HEK293 (cell line): ENCODE measurements around the gene LLGL2.
A peak's percentile ranks its signal among the peaks of the same experiment; 100 is the strongest.

Experiments
- FEZF1 ChIP-seq: fragments of 450-650 bp; formaldehyde crosslinking; IDR thresholded peaks from 2 replicates; pipeline ENCODE4 v1.5.1; 2016; ENCODE audit warnings: missing biosample characterization, missing genetic modification characterization
- KLF1 ChIP-seq: fragments of 450-650 bp; formaldehyde crosslinking; IDR thresholded peaks from 2 replicates; pipeline ENCODE4 v1.5.1; 2016; ENCODE audit warnings: missing biosample characterization, missing genetic modification characterization
- SCRT1 ChIP-seq: fragments of 450-650 bp; formaldehyde crosslinking; IDR thresholded peaks from 2 replicates; pipeline ENCODE4 v1.5.1; 2016; ENCODE audit warnings: missing biosample characterization, missing genetic modification characterization, borderline replicate concordance
- SCRT2 ChIP-seq: fragments of 450-650 bp; formaldehyde crosslinking; IDR thresholded peaks from 2 replicates; pipeline ENCODE4 v1.5.1; 2016; ENCODE audit warnings: missing biosample characterization, missing genetic modification characterization
- SETDB1 ChIP-seq: IDR thresholded peaks from one replicate; pipeline ENCODE4 v1.6.1; 2017; ENCODE audit warnings: mild to moderate bottlenecking, low read length, moderate library complexity, mixed read lengths; ENCODE audit not compliant: insufficient read length
- SP2 ChIP-seq: fragments of 450-650 bp; formaldehyde crosslinking; IDR thresholded peaks from 2 replicates; pipeline ENCODE4 v1.5.1; 2016; ENCODE audit warnings: missing biosample characterization, missing genetic modification characterization
- SP7 ChIP-seq: fragments of 450-650 bp; formaldehyde crosslinking; IDR thresholded peaks from 2 replicates; pipeline ENCODE4 v1.5.1; 2016; ENCODE audit warnings: missing biosample characterization, missing genetic modification characterization
- ZBTB20 ChIP-seq: fragments of 450-650 bp; formaldehyde crosslinking; IDR thresholded peaks from 2 replicates; pipeline ENCODE4 v1.5.1; 2016; ENCODE audit warnings: missing biosample characterization, missing genetic modification characterization
- ZBTB48 ChIP-seq: fragments of 450-650 bp; formaldehyde crosslinking; IDR thresholded peaks from 2 replicates; pipeline ENCODE4 v1.5.1; 2016; ENCODE audit warnings: missing biosample characterization, missing genetic modification characterization
- ZBTB8A ChIP-seq: fragments of 450-650 bp; formaldehyde crosslinking; IDR thresholded peaks from 2 replicates; pipeline ENCODE4 v1.5.1; 2016; ENCODE audit warnings: missing biosample characterization, missing genetic modification characterization
- ZFHX2 ChIP-seq: fragments of 450-650 bp; formaldehyde crosslinking; conservative IDR thresholded peaks from 2 replicates; pipeline ENCODE4 v1.5.1; 2016; ENCODE audit warnings: missing biosample characterization, missing genetic modification characterization
- ZFP37 ChIP-seq: fragments of 450-650 bp; formaldehyde crosslinking; IDR thresholded peaks from 2 replicates; pipeline ENCODE4 v1.5.1; 2016; ENCODE audit warnings: missing biosample characterization, missing genetic modification characterization
- ZIC2 ChIP-seq: fragments of 450-650 bp; formaldehyde crosslinking; IDR thresholded peaks from 2 replicates; pipeline ENCODE4 v1.5.1; 2016; ENCODE audit warnings: missing biosample characterization, missing genetic modification characterization
- ZNF146 ChIP-seq: fragments of 450-650 bp; formaldehyde crosslinking; IDR thresholded peaks from 2 replicates; pipeline ENCODE4 v1.5.1; 2016; ENCODE audit warnings: missing biosample characterization, missing genetic modification characterization
- ZNF157 ChIP-seq: fragments of 450-650 bp; formaldehyde crosslinking; IDR thresholded peaks from 2 replicates; pipeline ENCODE4 v1.5.1; 2016; ENCODE audit warnings: missing biosample characterization, missing genetic modification characterization
- ZNF169 ChIP-seq: fragments of 450-650 bp; formaldehyde crosslinking; IDR thresholded peaks from 2 replicates; pipeline ENCODE4 v1.5.1; 2016; ENCODE audit warnings: missing biosample characterization, missing genetic modification characterization
- ZNF175 ChIP-seq: fragments of 450-650 bp; formaldehyde crosslinking; IDR thresholded peaks from 2 replicates; pipeline ENCODE4 v1.5.1; 2016; ENCODE audit warnings: missing biosample characterization, missing genetic modification characterization
- ZNF211 ChIP-seq: fragments of 450-650 bp; formaldehyde crosslinking; IDR thresholded peaks from 2 replicates; pipeline ENCODE4 v1.5.1; 2016; ENCODE audit warnings: low read depth, missing biosample characterization, missing genetic modification characterization
- ZNF274 ChIP-seq, 2 experiments: fragments of 200-500 bp in 1 of 2; fragments of 450-650 bp in 1 of 2; sonication (Bioruptor generic) in 1 of 2; formaldehyde crosslinking in 1 of 2; IDR thresholded peaks; 2 replicates each; pipeline versions ENCODE4 v1.5.1 to v1.6.1; 2014 to 2016; ENCODE audit warnings: borderline replicate concordance in 1 of 2, inconsistent platforms in 1 of 2, low read length in 1 of 2, missing biosample characterization in 1 of 2, missing genetic modification characterization in 1 of 2
- ZNF391 ChIP-seq: fragments of 450-650 bp; formaldehyde crosslinking; IDR thresholded peaks from 2 replicates; pipeline ENCODE4 v1.5.1; 2016; ENCODE audit warnings: low read depth, missing biosample characterization, missing genetic modification characterization, borderline replicate concordance
- ZNF394 ChIP-seq: fragments of 450-650 bp; formaldehyde crosslinking; IDR thresholded peaks from 2 replicates; pipeline ENCODE4 v1.5.1; 2016; ENCODE audit warnings: missing biosample characterization, missing genetic modification characterization, mild to moderate bottlenecking, moderate library complexity, borderline replicate concordance
- ZNF600 ChIP-seq: fragments of 450-650 bp; formaldehyde crosslinking; IDR thresholded peaks from 2 replicates; pipeline ENCODE4 v1.5.1; 2016; ENCODE audit warnings: missing biosample characterization, missing genetic modification characterization
- ZNF654 ChIP-seq: fragments of 450-650 bp; formaldehyde crosslinking; IDR thresholded peaks from 2 replicates; pipeline ENCODE4 v1.5.1; 2016; ENCODE audit warnings: low read depth, missing biosample characterization, missing genetic modification characterization
- ZNF658 ChIP-seq: fragments of 450-650 bp; formaldehyde crosslinking; IDR thresholded peaks from 2 replicates; pipeline ENCODE4; 2016; ENCODE audit warnings: missing biosample characterization, missing genetic modification characterization
- ZNF76 ChIP-seq: fragments of 450-650 bp; formaldehyde crosslinking; IDR thresholded peaks from 2 replicates; pipeline ENCODE4; 2016; ENCODE audit warnings: low read depth, missing biosample characterization, missing genetic modification characterization, borderline replicate concordance
- ZNF776 ChIP-seq: fragments of 450-650 bp; formaldehyde crosslinking; IDR thresholded peaks from 2 replicates; pipeline ENCODE4 v1.5.0; 2017; ENCODE audit warnings: missing biosample characterization, missing genetic modification characterization, borderline replicate concordance
- ZSCAN30 ChIP-seq: fragments of 450-650 bp; IDR thresholded peaks from 2 replicates; pipeline ENCODE4 v1.5.1; 2018; ENCODE audit warnings: missing biosample characterization, mild to moderate bottlenecking, missing genetic modification characterization, moderate library complexity
- ZXDB ChIP-seq: fragments of 450-650 bp; formaldehyde crosslinking; IDR thresholded peaks from 2 replicates; pipeline ENCODE4 v1.5.1; 2016; ENCODE audit warnings: missing biosample characterization, missing genetic modification characterization
- TF ChIP-seq, protein P1 (sequence below): fragments of 450-650 bp; formaldehyde crosslinking; IDR thresholded peaks from 2 replicates; pipeline ENCODE4 v1.5.1; 2016; ENCODE audit warnings: missing biosample characterization, missing genetic modification characterization
- TF ChIP-seq, protein P2 (sequence below): fragments of 450-650 bp; formaldehyde crosslinking; IDR thresholded peaks from 2 replicates; pipeline ENCODE4 v1.5.1; 2016; ENCODE audit warnings: missing biosample characterization, missing genetic modification characterization
- TF ChIP-seq, protein P3 (sequence below): fragments of 450-650 bp; formaldehyde crosslinking; IDR thresholded peaks from 2 replicates; pipeline ENCODE4 v1.5.1; 2016; ENCODE audit warnings: missing biosample characterization, missing genetic modification characterization
- TF ChIP-seq, protein P4 (sequence below): fragments of 450-650 bp; formaldehyde crosslinking; IDR thresholded peaks from 2 replicates; pipeline ENCODE4 v1.5.1; 2016; ENCODE audit warnings: missing biosample characterization, missing genetic modification characterization, low read depth
- TF ChIP-seq, protein P5 (sequence below): fragments of 450-650 bp; IDR thresholded peaks from 2 replicates; pipeline ENCODE4 v1.5.1; 2018; ENCODE audit warnings: missing biosample characterization, mild to moderate bottlenecking, missing genetic modification characterization

The LLGL2 gene

DNA sequence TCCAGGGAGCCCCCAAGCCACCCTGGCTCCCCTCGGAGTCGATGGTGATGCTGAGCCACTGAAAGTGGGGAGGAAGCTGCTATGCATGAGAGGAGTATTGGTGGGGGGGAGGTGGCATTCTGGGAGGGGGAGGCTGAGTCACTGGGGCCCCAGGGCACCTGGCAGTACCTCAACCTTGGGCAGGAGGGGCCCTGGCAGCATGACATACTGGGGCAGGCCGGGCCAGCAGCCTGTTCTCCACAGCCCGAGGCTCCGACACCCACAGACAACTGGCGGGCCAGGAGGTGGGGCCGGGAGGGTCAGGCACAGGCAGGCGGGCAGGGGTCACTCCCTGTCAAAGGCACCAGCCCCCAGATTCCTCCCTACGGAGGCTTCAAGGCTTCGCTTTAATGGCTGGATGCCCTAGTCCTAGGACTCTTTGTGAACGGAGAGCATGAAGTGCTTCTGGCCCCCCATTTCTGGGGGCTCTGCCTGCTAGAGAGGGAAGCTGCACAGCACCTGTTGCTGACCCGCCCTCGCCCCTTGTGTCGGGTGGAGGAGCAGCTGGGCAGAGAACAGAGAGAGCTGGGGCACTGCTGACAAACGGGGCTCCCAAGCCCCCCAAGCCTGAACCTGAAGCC, 11.1 kb upstream of the LLGL2 start (continued):
- TF ChIP-seq, protein P1, sequence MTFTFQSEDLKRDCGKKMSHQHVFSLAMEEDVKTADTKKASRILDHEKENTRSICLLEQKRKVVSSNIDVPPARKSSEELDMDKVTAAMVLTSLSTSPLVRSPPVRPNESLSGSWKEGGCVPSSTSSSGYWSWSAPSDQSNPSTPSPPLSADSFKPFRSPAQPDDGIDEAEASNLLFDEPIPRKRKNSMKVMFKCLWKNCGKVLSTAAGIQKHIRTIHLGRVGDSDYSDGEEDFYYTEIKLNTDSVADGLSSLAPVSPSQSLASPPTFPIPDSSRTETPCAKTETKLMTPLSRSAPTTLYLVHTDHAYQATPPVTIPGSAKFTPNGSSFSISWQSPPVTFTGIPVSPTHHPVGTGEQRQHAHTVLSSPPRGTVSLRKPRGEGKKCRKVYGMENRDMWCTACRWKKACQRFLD (tag by site-specific recombination): no peak
- no peak for TF ChIP-seq ZNF175
- no peak for TF ChIP-seq ZNF211
- TF ChIP-seq ZFP37 (tag by site-specific recombination): no peak
- TF ChIP-seq ZSCAN30 (tag by site-specific recombination): no peak
- TF ChIP-seq ZNF169 (tag by site-specific recombination): no peak
- peak; percentile 27; the same call in 1 of the 2 replicates for TF ChIP-seq SP2
- no peak for TF ChIP-seq ZNF394
- TF ChIP-seq ZBTB8A (tag by site-specific recombination): no peak
- no peak for TF ChIP-seq ZNF274 (IDR thresholded peaks at IDR 0.05; ENCODE audit: low read length)
- TF ChIP-seq ZNF274 (tag by site-specific recombination; IDR thresholded peaks at IDR 0.05; ENCODE audit: borderline replicate concordance): no peak
- TF ChIP-seq SCRT1: peak; percentile 94
- no peak for TF ChIP-seq ZNF654 (tag by site-specific recombination)
- TF ChIP-seq, protein P2, sequence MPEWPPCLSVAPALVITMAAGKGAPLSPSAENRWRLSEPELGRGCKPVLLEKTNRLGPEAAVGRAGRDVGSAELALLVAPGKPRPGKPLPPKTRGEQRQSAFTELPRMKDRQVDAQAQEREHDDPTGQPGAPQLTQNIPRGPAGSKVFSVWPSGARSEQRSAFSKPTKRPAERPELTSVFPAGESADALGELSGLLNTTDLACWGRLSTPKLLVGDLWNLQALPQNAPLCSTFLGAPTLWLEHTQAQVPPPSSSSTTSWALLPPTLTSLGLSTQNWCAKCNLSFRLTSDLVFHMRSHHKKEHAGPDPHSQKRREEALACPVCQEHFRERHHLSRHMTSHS (tag by site-specific recombination): no peak
- peak; percentile 44; the same call in 1 of the 2 replicates for TF ChIP-seq SP7 (tag by site-specific recombination)
- peak; percentile 52 for TF ChIP-seq ZFHX2 (tag by site-specific recombination)
- no peak for TF ChIP-seq ZNF391 (tag by site-specific recombination)
- no peak for TF ChIP-seq SETDB1
- no peak for TF ChIP-seq ZXDB (tag by site-specific recombination)
- peak; percentile 67 for TF ChIP-seq ZNF76 (tag by site-specific recombination)
- TF ChIP-seq ZNF157: no peak
- no peak for TF ChIP-seq FEZF1 (tag by site-specific recombination)
- TF ChIP-seq KLF1 (tag by site-specific recombination): peak; percentile 75
- TF ChIP-seq ZNF146 (tag by site-specific recombination): no peak
- no peak for TF ChIP-seq ZNF658 (tag by site-specific recombination)
- no peak for TF ChIP-seq ZBTB48 (tag by site-specific recombination)
- TF ChIP-seq ZBTB20: no peak
- TF ChIP-seq, protein P3, sequence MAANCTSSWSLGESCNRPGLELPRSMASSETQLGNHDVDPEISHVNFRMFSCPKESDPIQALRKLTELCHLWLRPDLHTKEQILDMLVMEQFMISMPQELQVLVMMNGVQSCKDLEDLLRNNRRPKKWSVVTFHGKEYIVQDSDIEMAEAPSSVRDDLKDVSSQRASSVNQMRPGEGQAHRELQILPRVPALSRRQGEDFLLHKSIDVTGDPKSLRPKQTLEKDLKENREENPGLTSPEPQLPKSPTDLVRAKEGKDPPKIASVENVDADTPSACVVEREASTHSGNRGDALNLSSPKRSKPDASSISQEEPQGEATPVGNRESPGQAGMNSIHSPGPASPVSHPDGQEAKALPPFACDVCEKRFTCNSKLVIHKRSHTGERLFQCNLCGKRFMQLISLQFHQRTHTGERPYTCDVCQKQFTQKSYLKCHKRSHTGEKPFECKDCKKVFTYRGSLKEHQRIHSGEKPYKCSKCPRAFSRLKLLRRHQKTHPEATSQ: no peak
- no peak for TF ChIP-seq ZNF776 (tag by site-specific recombination)
- TF ChIP-seq, protein P4, sequence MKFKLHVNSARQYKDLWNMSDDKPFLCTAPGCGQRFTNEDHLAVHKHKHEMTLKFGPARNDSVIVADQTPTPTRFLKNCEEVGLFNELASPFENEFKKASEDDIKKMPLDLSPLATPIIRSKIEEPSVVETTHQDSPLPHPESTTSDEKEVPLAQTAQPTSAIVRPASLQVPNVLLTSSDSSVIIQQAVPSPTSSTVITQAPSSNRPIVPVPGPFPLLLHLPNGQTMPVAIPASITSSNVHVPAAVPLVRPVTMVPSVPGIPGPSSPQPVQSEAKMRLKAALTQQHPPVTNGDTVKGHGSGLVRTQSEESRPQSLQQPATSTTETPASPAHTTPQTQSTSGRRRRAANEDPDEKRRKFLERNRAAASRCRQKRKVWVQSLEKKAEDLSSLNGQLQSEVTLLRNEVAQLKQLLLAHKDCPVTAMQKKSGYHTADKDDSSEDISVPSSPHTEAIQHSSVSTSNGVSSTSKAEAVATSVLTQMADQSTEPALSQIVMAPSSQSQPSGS (tag by site-specific recombination): no peak
- TF ChIP-seq, protein P5, sequence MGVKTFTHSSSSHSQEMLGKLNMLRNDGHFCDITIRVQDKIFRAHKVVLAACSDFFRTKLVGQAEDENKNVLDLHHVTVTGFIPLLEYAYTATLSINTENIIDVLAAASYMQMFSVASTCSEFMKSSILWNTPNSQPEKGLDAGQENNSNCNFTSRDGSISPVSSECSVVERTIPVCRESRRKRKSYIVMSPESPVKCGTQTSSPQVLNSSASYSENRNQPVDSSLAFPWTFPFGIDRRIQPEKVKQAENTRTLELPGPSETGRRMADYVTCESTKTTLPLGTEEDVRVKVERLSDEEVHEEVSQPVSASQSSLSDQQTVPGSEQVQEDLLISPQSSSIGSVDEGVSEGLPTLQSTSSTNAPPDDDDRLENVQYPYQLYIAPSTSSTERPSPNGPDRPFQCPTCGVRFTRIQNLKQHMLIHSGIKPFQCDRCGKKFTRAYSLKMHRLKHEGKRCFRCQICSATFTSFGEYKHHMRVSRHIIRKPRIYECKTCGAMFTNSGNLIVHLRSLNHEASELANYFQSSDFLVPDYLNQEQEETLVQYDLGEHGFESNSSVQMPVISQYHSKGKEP (tag by site-specific recombination): no peak
- TF ChIP-seq ZNF600 (tag by site-specific recombination): no peak; the same call in 1 of the 2 replicates
- peak; percentile 97 for TF ChIP-seq SCRT2 (tag by site-specific recombination)
- peak; percentile 63 for TF ChIP-seq ZIC2 (tag by site-specific recombination)
